Glomerular visceral epithelial cell (primary cell): Measurements from ENCODE around the gene CD177.
"Not testable (repeated sequence)": the region's sequence is repeated elsewhere in the genome, so short reads cannot be mapped to it uniquely, and the experiment has no call there.

Source experiments
- DNase-seq: peaks from one replicate; pipeline ENCODE4 v3.0.0-alpha.2; 2016; ENCODE audit errors: extremely low spot score

The CD177 gene

DNA sequence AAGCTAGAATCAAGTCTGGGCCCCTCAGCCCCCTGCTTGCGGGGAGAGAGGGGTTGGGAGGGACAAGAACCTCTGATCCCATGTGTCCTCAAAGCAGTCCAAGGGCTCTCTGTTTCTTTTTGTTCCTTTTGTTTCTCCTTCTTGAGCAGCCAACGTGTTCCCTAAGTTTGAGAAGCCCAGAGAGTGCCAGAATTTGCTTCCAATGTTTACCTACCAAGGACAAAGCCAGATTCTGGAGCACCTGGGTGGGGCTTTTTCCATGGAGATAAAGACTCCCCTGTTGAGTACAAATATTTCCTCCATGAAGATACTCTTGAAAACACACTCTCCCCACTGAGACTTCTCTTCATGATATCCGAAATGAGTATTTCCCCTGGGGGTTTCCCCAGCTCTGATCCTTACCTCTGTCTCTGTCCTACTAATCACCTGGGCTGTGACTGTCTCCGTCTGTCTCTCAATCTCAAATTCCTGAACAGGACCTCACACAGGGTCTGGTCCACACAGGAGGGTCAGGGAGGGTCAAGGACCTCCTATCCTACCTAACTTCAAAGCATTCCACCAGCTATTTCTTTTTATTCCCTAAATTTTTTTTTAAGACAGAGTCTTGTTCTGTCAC is 27.4 kb downstream of the CD177 start:
- DNase-seq = no peak

GRCh38 chr19:43382586-43383216 is 29.2 kb downstream of the CD177 start:
- not testable (repeated sequence) for DNase-seq

DNA sequence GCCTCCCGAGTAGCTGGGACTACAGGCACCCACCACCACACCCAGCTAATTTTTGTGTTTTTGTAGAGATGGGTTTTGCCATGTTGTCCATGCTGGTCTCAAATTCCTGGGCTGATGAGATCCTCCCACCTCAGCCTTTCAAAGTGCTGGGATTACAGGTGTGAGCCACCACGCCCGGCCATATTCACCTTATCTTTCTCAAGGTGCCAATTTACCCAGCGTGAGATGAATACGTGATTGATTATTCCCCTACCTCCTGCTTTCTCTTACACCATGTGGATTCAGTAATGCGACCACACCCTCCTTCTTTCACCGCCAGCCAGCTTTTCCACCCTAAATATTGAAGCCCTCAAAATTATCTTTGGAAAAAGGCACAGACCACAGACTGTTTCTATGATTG is 29.8 kb downstream of the CD177 start:
- not testable (repeated sequence) for DNase-seq

DNA sequence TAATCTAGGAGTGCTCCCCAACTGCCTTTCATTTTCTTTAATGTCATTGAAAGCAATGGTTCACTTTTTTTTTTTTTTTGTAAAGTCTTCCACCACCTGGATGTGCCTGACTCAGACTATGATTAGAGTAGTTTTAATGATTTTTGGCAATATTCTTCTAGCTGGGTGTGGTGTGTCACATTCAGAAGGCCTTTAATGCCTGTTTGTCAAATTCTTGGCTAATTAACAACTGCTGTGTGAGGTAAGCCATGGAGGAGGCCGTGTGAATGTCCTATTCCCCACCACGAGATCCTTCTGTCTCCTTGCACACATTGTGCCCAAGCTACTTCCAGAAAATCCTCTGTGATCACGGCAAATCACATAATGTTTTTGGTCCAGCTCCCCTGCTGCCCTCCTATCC is 30.3 kb downstream of the CD177 start:
- DNase-seq = not testable (repeated sequence)

DNA sequence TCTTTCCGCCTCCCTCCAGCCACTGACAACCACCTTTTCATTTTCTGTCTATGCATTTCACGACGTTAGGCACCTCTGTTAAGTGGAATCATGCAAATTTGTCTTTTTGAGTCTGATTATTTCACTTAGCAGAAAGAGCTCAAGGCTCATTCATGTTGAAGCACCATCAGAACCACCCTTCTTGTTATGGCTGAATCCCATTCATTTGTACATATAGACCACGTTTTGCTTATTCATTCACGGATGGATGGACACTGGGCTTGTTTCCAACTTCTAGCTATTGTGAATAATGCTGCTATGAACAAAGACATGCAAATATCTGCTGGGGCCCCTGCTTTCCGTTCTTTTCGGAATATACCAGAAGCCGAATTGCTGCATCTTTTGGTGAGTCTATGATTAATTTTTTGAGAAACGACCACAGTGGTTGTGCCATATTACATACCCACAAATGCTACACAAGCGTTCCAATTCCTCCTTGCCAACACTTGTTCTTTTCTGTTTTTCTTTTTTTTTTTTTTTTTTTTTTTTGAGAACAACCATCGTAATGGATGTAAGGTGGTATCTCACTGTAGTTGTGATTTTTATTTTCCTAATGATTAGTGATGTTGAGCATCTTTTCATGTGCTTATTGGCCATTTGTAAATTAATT is 37.5 kb downstream of the CD177 start:
- DNase-seq = peak; percentile 54

DNA sequence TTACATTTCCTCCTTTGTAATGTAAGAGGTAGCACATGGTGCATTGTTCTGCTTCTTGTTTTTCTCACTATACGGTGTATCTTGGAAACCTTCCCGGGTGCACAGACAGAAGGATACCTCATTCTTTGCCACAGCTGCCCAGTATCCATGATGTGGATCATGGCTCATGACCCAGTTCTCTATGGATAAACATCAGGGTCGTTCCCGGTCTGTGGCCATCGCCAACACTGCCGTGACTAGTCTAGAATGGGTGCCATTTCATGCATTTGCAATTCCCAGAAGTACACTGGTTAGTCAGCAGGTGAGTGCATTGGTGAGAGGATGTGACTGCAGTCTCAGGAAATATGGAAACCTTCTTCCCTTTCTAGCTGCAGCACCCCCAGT is 38.1 kb downstream of the CD177 start:
- DNase-seq = not testable (repeated sequence)

GRCh38 chr19:43393501-43393900 is 40.0 kb downstream of the CD177 start:
- not testable (repeated sequence) for DNase-seq

GRCh38 chr19:43395561-43395960 is 42.1 kb downstream of the CD177 start:
- DNase-seq = no peak

- no peak for DNase-seq
Measured at GRCh38 chr19:43406297-43406696, 52.8 kb downstream of the CD177 start.

- DNase-seq = no peak
Measured at GRCh38 chr19:43407416-43408005, 54.0 kb downstream of the CD177 start.

DNA sequence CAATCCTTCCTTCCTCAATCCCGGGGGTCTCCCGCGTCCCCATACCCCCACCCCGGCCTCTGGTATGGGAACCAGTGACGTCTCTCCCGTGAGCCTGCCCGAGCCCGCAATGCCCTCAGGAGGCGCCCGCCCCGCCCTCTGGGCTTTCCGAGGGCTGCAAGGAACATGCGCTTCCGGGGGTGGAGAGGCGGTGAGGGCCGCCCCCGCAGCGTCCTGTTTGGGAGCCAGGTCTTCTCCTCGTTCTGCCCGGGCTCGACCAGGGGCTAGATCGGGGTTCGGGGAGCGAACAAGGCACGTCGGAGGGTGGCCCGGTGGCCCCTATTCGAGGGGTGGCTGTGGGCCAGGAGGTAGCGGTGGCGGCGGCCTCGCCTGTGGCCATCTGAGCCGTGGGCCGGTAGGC is 54.6 kb downstream of the CD177 start:
- no peak for DNase-seq

GRCh38 chr19:43409415-43409814 is 55.9 kb downstream of the CD177 start:
- DNase-seq = no peak

GRCh38 chr19:43412441-43412840 is 59.0 kb downstream of the CD177 start:
- DNase-seq = no peak
